ENCODE measurements around the gene PCMTD2.

The PCMTD2 gene

GRCh38 chr20:64253443-64253842 lies 2.1 kb upstream of the PCMTD2 start:
- Histone ChIP-seq H3K4me3 (replicated peaks; ENCODE audit: insufficient read depth, low read length) (no peak overlapping the region), H3K27me3 (ENCODE audit: insufficient read depth, poor library complexity, severe bottlenecking) (peaks cover 6% of the 10 kb centered on the region), H3K27ac (replicated peaks) (no peak overlapping the region)
- DNase-seq (ENCODE audit: low read depth in 1 of 2, low spot score in 1 of 2) = no peak
- TF ChIP-seq POLR2AphosphoS5 (IDR thresholded peaks at IDR 0.05; ENCODE audit: low read depth) (no peak), REST (IDR thresholded peaks at IDR 0.05; ENCODE audit: insufficient replicate concordance, low read depth) (no peak), SPI1 (IDR thresholded peaks at IDR 0.05; ENCODE audit: borderline replicate concordance, low read depth) (no peak), CTCF (IDR thresholded peaks at IDR 0.05; ENCODE audit: insufficient read depth, low read length) (no peak), GABPA (IDR thresholded peaks at IDR 0.05; ENCODE audit: low read depth) (no peak)

GRCh38 chr20:64254156-64254555 lies 1.4 kb upstream of the PCMTD2 start:
- Histone ChIP-seq H3K27me3 (ENCODE audit: insufficient read depth, poor library complexity, severe bottlenecking) (peaks cover 6% of the 10 kb centered on the region), H3K27ac (replicated peaks) (no peak overlapping the region), H3K4me3 (replicated peaks; ENCODE audit: insufficient read depth, low read length) (no peak overlapping the region)
- no peak for DNase-seq (ENCODE audit: low read depth in 1 of 2, low spot score in 1 of 2)
- TF ChIP-seq POLR2AphosphoS5 (IDR thresholded peaks at IDR 0.05; ENCODE audit: low read depth) (no peak), CTCF (IDR thresholded peaks at IDR 0.05; ENCODE audit: insufficient read depth, low read length) (no peak), SPI1 (IDR thresholded peaks at IDR 0.05; ENCODE audit: borderline replicate concordance, low read depth) (no peak), GABPA (IDR thresholded peaks at IDR 0.05; ENCODE audit: low read depth) (no peak), REST (IDR thresholded peaks at IDR 0.05; ENCODE audit: insufficient replicate concordance, low read depth) (no peak)

GRCh38 chr20:64254571-64255360 lies 782 bp upstream of the PCMTD2 start:
- Histone ChIP-seq H3K27me3 (ENCODE audit: insufficient read depth, poor library complexity, severe bottlenecking) (peaks cover 6% of the 10 kb centered on the region), H3K27ac (replicated peaks) (peak overlapping the region; percentile 57; the same call in 1 of the 2 replicates), H3K4me3 (replicated peaks; ENCODE audit: insufficient read depth, low read length) (peak overlapping the region; percentile 51)
- TF ChIP-seq CTCF (IDR thresholded peaks at IDR 0.05; ENCODE audit: insufficient read depth, low read length) (no peak), GABPA (IDR thresholded peaks at IDR 0.05; ENCODE audit: low read depth) (no peak), POLR2AphosphoS5 (IDR thresholded peaks at IDR 0.05; ENCODE audit: low read depth) (no peak), REST (IDR thresholded peaks at IDR 0.05; ENCODE audit: insufficient replicate concordance, low read depth) (no peak), SPI1 (IDR thresholded peaks at IDR 0.05; ENCODE audit: borderline replicate concordance, low read depth) (no peak)
- no peak for DNase-seq (ENCODE audit: low read depth in 1 of 2, low spot score in 1 of 2)
